Activated CD8-positive, alpha-beta memory T cell treated with anti-CD3 and anti-CD28 coated beads, Interleukin-2, amount 50 U/mL, for 1 hour (primary cell): ENCODE data around the gene PAPOLA.

Experiments
- DNase-seq: peaks from one replicate; pipeline ENCODE4 v3.0.0-alpha.2; 2020; ENCODE audit errors: extremely low read depth

PAPOLA gene

GRCh38 chr14:96565811-96566210, 63.6 kb downstream of the PAPOLA start:
- DNase-seq = no peak

GRCh38 chr14:96567289-96567899, 65.2 kb downstream of the PAPOLA start:
- DNase-seq = no peak

GRCh38 chr14:96568621-96569020, 66.4 kb downstream of the PAPOLA start:
- DNase-seq = no peak

- no peak for DNase-seq
These were observed 69.1 kb downstream of the PAPOLA start for GRCh38 chr14:96571311-96571710.

- DNase-seq = no peak
These were observed 71.4 kb downstream of the PAPOLA start for GRCh38 chr14:96573473-96574100.

- no peak for DNase-seq
These were observed 72.0 kb downstream of the PAPOLA start for GRCh38 chr14:96574171-96574632.

GRCh38 chr14:96574633-96575632, 72.8 kb downstream of the PAPOLA start:
- no peak for DNase-seq

GRCh38 chr14:96576359-96576758, 74.2 kb downstream of the PAPOLA start:
- no peak for DNase-seq

GRCh38 chr14:96576937-96577336, 74.8 kb downstream of the PAPOLA start:
- no peak for DNase-seq

GRCh38 chr14:96578619-96579018, 76.4 kb downstream of the PAPOLA start:
- DNase-seq = no peak

GRCh38 chr14:96579358-96579757, 77.2 kb downstream of the PAPOLA start:
- DNase-seq = no peak

GRCh38 chr14:96579855-96580254, 77.7 kb downstream of the PAPOLA start:
- no peak for DNase-seq

GRCh38 chr14:96580566-96580965, 78.4 kb downstream of the PAPOLA start:
- no peak for DNase-seq

GRCh38 chr14:96581026-96581425, 78.8 kb downstream of the PAPOLA start:
- DNase-seq = no peak

GRCh38 chr14:96581902-96582301, 79.7 kb downstream of the PAPOLA start:
- DNase-seq = no peak

- no peak for DNase-seq
These were observed 80.3 kb downstream of the PAPOLA start for GRCh38 chr14:96582411-96582961.

GRCh38 chr14:96582995-96583394, 80.8 kb downstream of the PAPOLA start:
- DNase-seq = no peak

GRCh38 chr14:96583569-96584041, 81.4 kb downstream of the PAPOLA start:
- no peak for DNase-seq

GRCh38 chr14:96584199-96584906, 82.2 kb downstream of the PAPOLA start:
- DNase-seq = no peak

GRCh38 chr14:96584907-96585671, 82.9 kb downstream of the PAPOLA start:
- no peak for DNase-seq

GRCh38 chr14:96585672-96586013, 83.5 kb downstream of the PAPOLA start:
- no peak for DNase-seq
